ENCODE results near the gene ABI1.

GRCh38 chr10:26857991-26858706 lies 2.6 kb downstream of the ABI1 start:
- no peak for TF ChIP-seq EP300 (IDR thresholded peaks at IDR 0.05)
- TF ChIP-seq, protein P1, sequence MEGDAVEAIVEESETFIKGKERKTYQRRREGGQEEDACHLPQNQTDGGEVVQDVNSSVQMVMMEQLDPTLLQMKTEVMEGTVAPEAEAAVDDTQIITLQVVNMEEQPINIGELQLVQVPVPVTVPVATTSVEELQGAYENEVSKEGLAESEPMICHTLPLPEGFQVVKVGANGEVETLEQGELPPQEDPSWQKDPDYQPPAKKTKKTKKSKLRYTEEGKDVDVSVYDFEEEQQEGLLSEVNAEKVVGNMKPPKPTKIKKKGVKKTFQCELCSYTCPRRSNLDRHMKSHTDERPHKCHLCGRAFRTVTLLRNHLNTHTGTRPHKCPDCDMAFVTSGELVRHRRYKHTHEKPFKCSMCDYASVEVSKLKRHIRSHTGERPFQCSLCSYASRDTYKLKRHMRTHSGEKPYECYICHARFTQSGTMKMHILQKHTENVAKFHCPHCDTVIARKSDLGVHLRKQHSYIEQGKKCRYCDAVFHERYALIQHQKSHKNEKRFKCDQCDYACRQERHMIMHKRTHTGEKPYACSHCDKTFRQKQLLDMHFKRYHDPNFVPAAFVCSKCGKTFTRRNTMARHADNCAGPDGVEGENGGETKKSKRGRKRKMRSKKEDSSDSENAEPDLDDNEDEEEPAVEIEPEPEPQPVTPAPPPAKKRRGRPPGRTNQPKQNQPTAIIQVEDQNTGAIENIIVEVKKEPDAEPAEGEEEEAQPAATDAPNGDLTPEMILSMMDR (IDR thresholded peaks at IDR 0.05): no peak
